Hepatic stellate cell (primary cell): ENCODE measurements around the gene PDE5A.
A peak's percentile ranks its signal among the peaks of the same experiment; 100 is the strongest.
"Not testable (repeated sequence)": the region's sequence is repeated elsewhere in the genome, so short reads cannot be mapped to it uniquely, and the experiment has no call there.

Experiments used
- DNase-seq: peaks from one replicate; pipeline ENCODE4 v3.0.0; 2011; ENCODE audit warnings: low spot score

The PDE5A gene

DNA sequence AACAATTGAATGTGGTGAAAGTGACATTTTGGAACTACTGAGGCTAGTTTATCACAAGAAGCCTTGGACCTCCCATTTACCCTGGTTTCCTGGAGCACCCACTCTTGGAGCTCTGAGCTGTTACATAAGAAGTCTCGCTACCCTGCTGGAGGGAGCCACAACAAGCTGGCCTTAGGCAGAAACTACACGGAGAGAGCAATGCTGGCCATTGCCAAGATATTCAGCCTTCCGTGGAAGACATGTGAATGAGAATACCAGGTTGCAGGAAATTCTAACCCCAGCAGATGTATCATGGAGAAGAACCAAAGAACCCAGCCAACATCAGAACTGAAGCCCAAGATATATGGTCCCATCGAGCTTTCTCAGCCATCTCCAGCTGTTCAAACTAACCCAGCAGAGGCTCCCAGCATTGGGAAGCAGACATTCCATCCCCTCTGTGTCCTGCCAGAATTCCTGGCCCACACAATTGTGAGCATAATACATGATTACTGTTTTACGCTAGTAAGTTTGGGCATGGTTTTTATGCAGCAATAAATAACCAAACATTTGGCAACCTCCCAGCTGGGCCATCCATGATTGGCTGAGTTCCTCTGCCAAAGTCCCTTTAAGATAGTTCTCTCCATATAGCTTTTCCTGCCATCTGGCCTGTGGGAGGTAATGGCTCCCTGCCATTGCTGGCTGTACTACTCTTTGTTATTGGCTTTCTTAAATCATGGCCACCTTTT lies 17.9 kb upstream of the PDE5A start:
- no peak for DNase-seq

DNA sequence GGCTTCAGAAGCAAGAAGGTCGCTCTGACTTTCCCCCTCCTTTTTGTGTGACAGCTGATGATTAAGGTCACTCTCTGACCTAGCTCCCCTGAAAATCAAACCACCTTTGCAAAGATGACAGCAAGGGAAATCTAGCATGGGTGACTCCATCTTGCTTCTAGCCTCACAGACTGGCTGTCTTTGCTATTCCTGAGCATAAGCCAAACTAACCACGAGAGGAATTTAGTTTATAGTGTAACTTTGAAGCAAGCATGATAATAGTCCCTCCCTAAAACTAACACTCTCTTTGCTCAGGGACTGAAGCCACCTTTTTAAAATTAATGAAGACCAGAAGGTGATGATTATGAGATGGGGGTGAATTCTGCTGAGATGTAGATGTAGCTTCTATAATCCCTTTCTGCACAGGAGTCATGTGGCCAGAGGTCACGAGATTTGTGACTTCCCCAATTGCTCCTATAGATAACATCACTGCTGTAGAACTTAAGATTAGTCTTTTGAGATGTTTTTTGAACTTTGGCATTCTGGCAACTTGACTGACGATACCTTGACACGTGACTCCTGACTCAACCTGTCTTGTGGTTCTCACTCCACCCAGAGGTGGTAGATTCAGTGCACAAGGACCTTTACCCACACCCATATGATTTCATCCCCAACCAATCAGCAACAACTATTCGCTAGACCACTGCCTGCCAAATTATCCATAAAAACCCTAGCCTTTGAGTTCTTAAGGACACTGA lies 14.9 kb upstream of the PDE5A start:
- DNase-seq: no peak

DNA sequence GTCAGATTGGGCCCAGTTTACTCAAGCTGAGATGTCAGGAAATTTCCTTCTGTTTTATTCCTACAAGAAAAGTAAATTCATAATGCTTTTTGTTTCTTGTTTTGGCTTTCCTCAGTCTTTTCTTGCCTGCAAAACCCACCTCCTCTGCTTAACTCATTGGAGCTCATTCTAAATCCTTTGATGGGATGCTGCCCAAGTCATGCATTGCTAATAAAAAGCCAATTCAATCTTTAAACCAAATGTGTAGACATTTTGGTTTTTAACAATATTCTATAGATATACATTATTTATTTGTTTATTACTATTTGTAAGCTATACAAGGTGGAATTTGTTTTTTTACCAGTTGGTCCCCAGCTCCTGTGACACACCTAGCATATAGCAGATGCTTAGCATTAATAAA lies 13.2 kb upstream of the PDE5A start:
- DNase-seq: no peak

DNA sequence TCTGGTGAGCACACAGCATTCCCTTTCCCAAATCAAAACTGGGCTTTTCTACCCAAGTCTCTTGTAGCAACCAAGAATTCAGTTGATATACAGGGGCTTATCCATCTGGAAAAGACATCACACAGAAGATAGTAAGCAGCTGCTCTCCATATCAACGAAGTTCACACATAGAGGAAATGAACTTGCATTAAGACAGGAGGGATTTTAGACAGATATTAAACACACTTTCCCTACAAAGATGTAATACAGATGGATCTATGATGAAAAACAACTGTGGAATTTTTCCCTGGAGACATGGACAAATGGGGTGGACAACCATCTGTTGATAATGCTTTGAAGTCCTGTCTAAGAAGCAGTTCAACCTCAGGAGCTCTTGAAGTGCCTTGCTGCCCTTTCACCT lies 9.8 kb upstream of the PDE5A start:
- DNase-seq: no peak

DNA sequence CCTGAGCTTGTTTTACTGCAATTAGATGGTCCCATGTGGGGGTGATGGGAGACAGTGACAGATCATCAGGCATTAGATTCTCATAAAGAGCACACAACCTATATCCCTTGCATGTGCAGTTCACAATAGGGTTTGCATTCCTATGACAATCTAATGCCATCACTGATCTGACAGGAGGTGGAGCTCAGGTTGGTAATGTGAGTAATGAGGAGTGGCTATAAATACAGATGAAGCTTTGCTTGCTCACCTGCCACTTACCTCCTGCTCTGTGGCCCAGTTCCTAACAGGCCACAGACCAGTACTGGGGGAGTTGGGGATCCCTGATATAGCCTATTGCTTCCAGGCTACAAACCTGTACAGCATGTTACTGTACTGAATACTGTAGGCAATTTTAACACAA lies 8.2 kb upstream of the PDE5A start:
- DNase-seq: not testable (repeated sequence)

DNA sequence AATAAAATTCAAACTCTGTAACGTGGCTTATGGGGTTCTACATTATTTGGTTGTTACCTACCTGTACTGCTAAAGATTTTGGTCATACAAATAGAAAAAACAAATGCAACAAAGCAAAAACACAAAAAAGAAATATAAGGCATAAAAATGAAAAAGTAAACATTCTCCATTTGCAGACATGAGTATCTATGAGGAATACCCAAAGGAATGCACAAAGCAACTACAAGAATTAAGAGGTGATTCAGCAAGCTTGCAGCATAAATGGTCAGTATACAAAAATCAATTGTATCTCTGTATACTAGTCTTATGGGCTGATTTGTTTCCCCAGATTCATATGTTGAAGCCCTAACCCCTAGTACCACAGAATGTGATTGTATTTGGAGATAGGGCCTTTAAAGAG lies 3.6 kb upstream of the PDE5A start:
- DNase-seq: peak; percentile 39

DNA sequence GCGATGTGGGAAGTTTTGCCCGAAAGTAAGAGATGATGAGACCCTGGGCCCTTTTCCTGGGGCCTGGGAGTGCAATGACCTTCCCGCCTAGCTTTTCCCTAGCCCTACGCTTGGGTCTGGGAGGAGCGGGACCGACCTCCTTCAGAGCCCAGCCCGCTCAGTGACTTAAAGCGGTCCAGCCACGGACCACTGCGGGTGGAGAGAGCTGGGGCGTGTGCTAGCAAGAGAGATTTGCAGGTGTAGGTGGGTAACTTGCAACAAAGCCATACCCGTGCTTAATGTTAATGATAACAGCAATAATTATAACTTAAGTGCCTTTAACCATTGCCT lies 503 bp upstream of the PDE5A start:
- no peak for DNase-seq

DNA sequence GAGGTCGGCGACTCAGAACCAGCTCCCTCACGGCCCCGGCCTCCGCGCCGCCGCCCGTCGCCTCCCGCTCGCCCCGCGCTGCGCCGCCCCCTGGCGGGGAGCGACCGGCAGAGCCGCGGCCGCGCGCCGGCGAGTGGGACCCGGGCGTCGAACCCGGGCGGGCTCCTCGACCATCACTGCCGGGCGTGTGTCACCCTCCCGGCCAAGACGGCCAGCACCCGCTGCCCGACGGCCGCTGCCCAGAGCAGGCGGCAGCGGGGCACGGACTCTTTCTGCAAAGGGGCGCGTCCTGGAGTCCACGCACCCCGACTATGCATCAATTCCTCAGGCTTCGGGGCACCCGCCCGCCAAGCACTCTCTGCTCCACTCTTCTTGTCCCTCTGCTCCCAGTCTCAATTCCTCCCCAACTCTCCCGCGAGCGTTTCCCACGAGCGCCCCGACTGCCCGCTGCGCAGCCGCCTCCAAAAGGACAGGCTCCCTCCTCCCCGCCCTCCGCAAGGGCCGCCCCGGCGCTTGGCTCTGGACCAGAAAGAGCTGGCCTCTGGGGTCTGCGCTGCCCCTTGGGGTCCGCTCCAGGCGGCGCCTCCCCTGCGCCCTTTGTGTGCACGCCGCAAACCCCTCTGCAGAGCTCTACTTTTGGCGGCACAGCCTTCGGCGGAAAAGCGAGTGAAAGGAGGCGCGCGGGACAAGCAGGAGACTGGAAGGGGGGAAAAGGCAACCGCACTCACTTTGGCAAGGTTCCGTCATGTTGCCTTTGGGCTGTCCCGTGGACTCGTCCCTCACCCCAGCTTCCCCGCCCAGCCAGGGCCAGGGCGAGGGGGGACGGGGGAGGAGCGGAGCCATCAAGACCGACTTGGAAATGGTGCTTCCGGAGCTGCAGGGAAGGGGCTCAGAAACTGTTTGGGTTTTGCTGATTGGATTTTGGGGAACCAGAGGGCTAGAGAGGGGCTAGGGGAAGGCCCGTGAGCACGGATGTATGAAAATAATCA lies 1.0 kb downstream of the PDE5A start:
- peak; percentile 73 for DNase-seq

DNA sequence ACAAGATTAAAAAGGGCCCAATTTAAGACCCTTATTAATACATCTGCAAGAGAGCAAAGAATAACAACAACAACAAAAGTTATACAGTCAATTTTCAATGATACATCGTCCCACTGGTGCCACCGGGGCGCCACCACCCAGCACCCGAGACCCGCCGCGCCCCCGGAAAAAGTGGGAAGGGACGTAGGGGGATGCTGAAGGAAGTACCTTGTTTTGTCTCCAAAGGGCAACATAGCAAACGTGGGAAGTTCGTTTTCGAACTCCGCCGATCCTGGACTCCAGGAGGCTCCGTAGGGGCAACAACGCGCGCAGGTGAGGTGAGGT lies 1.7 kb downstream of the PDE5A start:
- no peak for DNase-seq

DNA sequence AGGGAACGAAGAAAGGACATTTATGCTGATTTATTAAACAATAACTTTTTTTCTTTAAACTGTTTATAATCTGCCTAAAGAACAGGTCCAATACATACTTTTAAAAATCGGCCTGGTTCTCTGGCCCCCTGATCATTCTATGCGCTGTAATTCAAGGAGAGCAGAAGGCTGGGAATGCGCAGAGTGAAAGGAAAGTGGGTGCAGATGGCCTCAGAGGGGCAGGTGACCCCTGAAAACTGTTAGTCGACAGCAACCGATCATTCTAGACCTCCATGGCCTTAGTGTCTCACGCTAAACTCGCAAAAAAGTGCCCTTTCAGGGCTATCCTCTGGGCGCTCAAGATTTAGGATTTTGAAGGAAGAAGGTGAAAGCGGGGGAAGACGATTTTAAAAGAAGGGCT lies 2.2 kb downstream of the PDE5A start:
- DNase-seq: peak; percentile 10

DNA sequence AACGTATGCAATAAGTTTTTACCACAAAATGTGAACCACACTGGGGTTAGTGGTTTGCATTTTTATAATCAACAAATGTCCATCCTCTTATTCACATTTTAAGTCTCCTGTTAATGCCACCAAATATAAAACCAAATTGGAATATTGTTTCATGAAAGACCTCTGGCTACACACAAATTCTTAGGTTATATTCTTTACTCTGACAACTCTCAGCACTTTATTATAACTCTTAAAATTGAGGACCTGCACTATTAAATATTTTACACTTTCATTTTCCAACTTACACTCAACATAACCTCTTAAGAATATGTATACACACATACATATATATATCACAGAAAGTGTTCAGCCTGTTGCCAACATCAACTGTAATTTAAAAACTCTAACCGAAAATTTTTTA lies 2.8 kb downstream of the PDE5A start:
- DNase-seq: no peak

DNA sequence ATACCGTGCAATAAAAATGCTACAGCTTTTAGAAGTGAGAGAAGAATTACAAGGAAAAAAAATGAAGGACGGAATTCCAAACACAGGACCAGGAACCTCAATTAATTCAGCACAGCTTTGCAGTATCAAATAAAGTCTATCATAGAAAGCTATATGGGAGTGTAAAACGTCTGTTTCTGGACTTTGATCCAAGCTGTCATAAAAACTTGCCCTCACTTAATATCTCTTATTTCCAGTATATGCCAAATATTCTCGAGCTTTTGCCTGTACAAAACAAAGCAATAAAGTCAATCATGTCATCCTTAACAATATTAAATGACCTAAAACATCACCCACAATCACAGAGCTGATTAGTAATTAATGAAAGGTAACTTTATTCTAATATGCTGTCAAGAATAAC lies 4.2 kb downstream of the PDE5A start:
- DNase-seq: no peak

DNA sequence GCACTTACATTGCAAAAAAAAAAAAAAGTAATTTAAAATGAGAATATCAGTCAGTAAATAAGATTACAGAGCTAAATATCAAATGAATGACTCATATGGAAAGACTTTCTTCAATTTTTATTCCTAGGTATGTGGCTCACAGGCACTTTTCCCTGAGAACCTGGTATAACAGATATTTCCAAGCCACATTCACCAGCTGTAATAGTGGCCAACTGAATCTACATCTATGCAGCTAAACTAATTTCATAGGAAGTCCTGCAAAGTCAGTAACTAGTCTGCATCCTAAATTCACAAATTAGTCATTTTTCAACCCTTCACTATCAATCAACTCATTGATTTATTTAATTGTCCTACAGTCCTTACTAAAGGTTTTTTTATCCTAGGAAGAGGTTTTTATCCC lies 5.6 kb downstream of the PDE5A start:
- DNase-seq: peak; percentile 12

DNA sequence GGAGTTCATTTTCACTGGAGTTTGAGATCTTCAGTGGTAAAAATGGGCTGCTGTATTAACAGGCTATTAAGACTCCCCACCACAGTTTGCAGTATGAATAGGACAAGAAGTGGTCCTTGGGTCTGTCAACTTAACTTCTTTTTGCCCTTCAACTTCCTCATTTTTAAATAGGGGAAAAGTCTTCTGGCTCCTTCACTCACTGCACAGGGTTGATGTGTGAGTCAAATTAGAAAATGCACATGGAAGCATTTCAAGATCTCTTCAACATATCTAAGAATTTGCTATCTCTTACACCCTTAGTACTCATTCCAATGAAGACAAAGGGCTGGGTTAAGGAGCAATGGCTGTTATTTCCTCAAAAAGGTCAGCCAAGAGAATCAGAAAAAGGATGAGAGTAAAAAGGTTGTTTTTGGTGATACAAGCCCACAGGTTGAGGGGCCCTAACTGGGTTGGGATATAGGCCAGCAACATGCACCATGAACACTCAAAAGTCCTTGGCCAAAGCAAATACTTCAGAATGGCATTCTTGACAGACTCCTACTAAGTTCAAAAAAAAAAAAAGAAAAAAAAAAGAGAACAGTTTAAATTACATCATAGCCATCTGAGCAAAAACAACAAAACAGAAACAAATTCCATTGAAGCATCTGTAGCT lies 13.4 kb downstream of the PDE5A start:
- no peak for DNase-seq

DNA sequence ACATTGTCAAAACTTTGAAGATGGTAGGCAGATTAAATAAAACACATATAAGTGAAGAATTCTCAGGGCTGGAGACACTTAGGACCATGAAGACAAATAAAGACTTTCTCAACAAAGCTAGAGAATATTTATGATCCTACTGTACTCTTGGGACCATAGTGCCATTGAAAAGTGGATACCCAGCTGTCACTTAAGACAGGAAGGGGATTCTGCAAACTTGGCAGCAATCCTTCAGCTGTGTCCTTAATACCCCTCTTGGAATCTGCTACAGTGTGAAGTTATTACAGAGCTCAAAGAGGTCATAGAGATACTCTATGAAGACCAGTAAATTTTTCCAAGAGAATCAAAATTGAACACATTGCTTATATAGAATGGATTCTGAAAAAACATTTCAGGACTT lies 24.3 kb downstream of the PDE5A start:
- DNase-seq: no peak

DNA sequence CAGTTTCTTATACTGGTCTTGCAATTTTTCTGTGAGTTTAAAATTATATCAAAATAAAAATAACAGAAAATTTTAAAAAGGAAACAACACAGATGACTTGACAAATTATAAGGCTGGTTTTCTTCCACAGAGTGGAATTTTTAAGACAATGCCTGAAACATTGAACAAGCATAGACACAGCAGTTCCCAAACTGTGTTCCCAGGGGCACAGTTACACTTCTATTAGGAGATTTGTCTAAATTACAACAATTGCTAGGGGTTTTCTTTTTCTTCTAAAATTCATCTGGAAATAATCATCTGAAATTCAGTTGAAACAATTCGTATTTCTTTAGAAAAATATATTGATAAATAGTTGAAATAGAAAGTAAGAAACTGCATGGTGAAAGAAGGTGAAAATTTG lies 26.2 kb downstream of the PDE5A start:
- DNase-seq: no peak

DNA sequence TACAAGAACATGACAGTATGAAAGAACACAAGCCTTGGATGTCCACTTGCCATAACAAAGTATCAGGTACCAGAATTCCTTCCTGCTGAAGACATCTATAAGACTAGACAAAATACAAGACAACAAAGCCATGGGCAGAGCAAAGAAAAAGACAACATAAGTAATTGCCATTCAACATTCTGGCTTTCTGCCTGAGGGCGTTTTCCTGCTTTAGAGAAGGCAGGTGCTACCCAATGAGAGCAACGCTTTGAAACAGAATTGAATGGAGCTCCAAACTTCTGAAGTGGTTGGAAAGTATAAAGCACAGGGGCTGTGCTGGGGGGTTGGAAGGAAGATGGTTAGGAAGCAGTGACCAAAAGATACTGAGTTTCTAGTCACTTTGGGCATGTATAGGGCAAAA lies 30.1 kb downstream of the PDE5A start:
- DNase-seq: no peak

DNA sequence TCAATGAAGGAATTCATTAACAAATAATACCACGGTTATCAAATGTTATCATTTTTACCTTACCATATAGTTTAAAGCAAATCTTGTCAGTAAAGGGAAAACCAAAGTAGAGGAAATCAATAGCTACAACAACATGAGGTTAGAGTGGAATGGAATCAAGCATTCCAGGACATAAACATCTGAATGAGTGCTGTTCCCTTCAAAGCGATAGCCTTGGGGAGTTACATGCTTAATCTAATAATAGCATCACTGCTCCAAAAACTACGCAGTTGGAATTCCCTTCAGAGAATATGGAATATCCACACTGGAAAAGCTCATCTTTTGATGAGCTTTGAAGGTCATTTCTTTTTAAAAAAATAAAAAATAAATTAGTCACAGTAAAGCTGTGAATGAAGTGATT lies 31.2 kb downstream of the PDE5A start:
- DNase-seq: peak; percentile 41

DNA sequence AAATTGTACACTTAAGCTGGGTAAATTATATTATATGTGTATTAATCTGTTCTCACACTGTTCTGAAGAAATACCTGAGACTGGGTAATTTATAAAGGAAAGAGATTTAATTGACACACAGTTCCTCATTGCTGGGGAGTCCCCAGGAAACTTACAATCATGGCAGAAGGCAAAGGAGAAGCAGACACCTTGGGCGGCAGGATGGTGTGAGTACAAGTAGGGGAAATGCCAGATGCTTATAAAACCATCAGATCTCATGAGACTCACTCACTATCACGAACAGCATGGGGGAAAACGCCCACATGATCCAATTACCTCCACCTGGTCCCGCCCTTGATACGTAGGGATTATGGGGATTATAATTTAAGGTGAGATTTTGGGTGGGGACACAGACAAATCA lies 34.9 kb downstream of the PDE5A start:
- DNase-seq: no peak

DNA sequence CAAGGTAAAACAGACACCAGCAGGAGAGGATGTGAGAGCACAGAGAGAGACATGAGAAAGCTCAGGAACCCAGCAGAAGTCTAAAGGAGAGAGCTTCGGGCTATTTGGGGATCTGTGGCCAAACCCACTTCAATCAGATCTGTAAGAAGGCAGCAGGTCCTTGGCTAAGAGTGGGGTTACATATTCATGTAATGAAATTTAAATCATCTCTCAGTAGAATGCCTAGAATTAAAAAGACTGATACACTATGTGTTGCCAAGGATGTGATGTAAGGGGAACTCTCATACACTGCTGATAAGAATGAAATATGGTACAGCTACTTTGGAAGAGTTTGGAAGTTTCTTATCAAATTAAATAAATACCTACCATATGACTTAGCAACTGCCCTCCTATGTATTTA lies 35.8 kb downstream of the PDE5A start:
- DNase-seq: no peak

DNA sequence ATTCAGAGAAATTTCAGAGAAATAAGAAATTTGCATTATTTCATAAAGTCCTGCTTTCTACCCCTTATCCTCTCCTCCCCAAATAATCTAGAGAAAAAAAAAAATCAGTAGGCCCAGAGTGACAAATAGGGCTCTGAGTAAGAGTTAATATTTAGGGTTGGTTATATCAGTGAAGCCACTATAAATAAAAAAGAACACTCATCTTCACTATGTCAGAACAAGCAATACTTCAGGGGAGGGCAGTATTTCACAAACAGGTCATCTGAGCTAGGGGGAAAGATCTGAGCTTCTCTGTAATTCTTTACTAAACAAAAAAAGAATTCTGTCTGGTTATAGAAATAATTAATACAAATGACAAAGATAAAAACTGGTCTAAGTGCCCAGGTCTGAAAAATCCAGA lies 39.4 kb downstream of the PDE5A start:
- DNase-seq: peak; percentile 15

DNA sequence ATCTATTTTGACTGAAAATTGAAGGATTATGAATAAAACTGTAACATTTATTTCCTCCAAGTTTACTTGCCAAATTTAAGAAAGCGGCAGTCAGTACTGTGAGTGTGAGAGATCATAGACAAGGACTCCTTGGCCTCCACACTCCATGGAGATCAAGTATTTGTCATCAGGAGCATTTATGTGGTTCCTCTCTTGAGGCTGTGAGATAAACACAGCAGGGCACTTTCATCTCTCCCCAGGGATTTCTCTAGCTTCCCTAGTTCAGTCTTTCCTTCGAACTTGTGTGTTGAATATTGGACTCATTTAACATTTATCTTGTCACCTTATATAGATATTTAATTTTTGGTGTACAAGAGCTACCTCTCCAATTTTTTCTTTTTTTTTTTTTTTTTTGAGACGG lies 40.8 kb downstream of the PDE5A start:
- DNase-seq: no peak

DNA sequence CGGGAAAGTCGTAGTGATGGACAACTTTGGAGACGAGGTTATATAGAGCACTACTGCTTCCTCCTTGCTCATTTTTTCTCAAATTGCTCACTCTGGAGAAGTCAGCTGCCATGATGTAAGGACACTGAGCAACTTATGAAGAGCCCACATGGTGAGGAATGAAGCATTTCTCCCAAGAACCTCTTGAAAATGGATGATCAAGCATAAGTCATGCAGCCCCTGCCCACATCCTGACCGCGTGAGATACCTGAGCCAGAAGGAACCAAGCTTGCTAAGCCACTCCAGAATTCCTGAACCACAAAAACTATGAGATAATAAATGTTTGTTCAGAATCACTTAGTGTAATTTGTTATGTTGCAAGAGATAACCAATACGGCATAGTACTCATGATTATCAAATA lies 42.8 kb downstream of the PDE5A start:
- no peak for DNase-seq
